Measurements from ENCODE around the gene PRPSAP1. TPM values are rescaled to one million over a fixed set of nuclear protein-coding genes. Genes with fewer than 3 reads are reported as not detected.

The PRPSAP1 gene
- total and polyA plus RNA-seq, 2 of the 8 experiments (the other 6 are each of a cell fraction or from before 2014, with no cell fraction given) = 32.0 to 54.2 TPM

- Histone ChIP-seq H3K27me3 (replicated peaks in 1 of 4; ENCODE audit: control insufficient read depth in 3 of 4, extremely low read depth in 1 of 4, insufficient read depth in 3 of 4, low read length in 3 of 4) (no peaks in the 10 kb centered on the region), H3K4ac (replicated peaks; ENCODE audit: insufficient read length, low read depth, low read length) (no peak overlapping the region), H4K8ac (ENCODE audit: extremely low read depth, insufficient read depth, low read length) (no peak overlapping the region), H3K36me3 (ENCODE audit: control insufficient read depth in 2 of 4, insufficient read depth in 4 of 4, low read length in 3 of 4) (peaks cover 40 to 75% (median 68%) of the 10 kb centered on the region in 4 experiments), H3K23ac (ENCODE audit: insufficient read length) (no peak overlapping the region), H3K23me2 (ENCODE audit: low read depth, low read length) (no peaks in the 10 kb centered on the region), H2BK120ac (replicated peaks; ENCODE audit: low read depth, low read length) (no peak overlapping the region), H4K5ac (ENCODE audit: insufficient read length, low read depth, low read length) (no peak overlapping the region), H3K79me1 (ENCODE audit: low read depth, low read length) (no peaks in the 10 kb centered on the region; the same call in 1 of the 2 replicates), H2AK5ac (ENCODE audit: low read depth, low read length) (no peak overlapping the region), H2BK15ac (ENCODE audit: low read length) (no peak overlapping the region), H3K56ac (replicated peaks; ENCODE audit: insufficient read length, low read depth, low read length) (no peak overlapping the region), H2BK12ac (ENCODE audit: low read depth, low read length) (no peak overlapping the region), H4K20me1 (replicated peaks in 1 of 2; ENCODE audit: control insufficient read depth in 1 of 2, insufficient read depth in 2 of 2, low read length in 2 of 2) (peaks cover 8 to 14% of the 10 kb centered on the region in 2 experiments), H3K79me2 (ENCODE audit: control insufficient read depth in 1 of 2, insufficient read depth in 2 of 2, low read length in 2 of 2) (no peaks in the 10 kb centered on the region), H3K18ac (ENCODE audit: extremely low read depth, low read length) (no peak overlapping the region), H2AFZ (ENCODE audit: low read length) (no peak overlapping the region), H3K14ac (ENCODE audit: insufficient read length) (no peak overlapping the region), H3K4me2 (ENCODE audit: insufficient read depth in 1 of 2, low read depth in 2 of 2, low read length in 2 of 2) (no peak overlapping the region), H3K9me3 (ENCODE audit: insufficient read depth in 2 of 2, low read depth in 1 of 2, low read length in 1 of 2) (no peaks in the 10 kb centered on the region), H3K27ac (ENCODE audit: low read depth, low read length) (no peak overlapping the region), H3K4me1 (replicated peaks in 1 of 4; ENCODE audit: control insufficient read depth in 3 of 4, insufficient read depth in 4 of 4, low read length in 3 of 4) (no peaks in the 10 kb centered on the region), H3K4me3 (ENCODE audit: extremely low read depth in 1 of 4, insufficient read depth in 2 of 4, low read depth in 3 of 4, low read length in 4 of 4) (no peak overlapping the region), H4K91ac (replicated peaks; ENCODE audit: insufficient read length, low read length) (no peak overlapping the region), H2BK20ac (ENCODE audit: low read length) (no peak overlapping the region), H3K9ac (replicated peaks in 1 of 4; ENCODE audit: extremely low read depth in 1 of 4, low read depth in 3 of 4, low read length in 3 of 4) (no peak overlapping the region), H2BK5ac (ENCODE audit: low read depth, low read length) (0 out of 2 replicates have a peak overlapping the region, but pooled peaks have one; percentile 5)
- TF ChIP-seq SUZ12 (IDR thresholded peaks at IDR 0.05; ENCODE audit: low read length) = no peak
- TF ChIP-seq BRCA1 (IDR thresholded peaks at IDR 0.05; ENCODE audit: low read depth, low read length) = no peak
- CTCF ChIA-PET (ENCODE audit: partially characterized antibody) = interaction anchor here (0.5 to 28.1 kb wide), 22 partner anchors 10 to 368 kb away, joined by 3 to 635 read pairs (median 12); partner anchors contain the start of genes PRPSAP1, QRICH2, RHBDF2 and SPHK1
- POLR2A ChIA-PET (ENCODE audit: partially characterized antibody) = interaction anchor here (0.6 kb wide), 1 partner anchor 34 kb away, joined by 3 read pairs; no protein-coding TSS in a partner anchor
- 97% methylated on average over 33 of the region's 33 CpGs; no CpG with 5 or more reads in 1 of the 2 experiments for WGBS, 2 experiments (ENCODE audit: extremely low coverage in 1 of 2, insufficient coverage in 1 of 2, insufficient read length in 1 of 2, insufficient replicate concordance in 2 of 2, low coverage in 1 of 2, low lambda C conversion rate in 2 of 2, missing lambda C conversion rate in 1 of 2)
- FAIRE-seq = no peak
- no peak for DNase-seq (ENCODE audit: low read depth in 1 of 2, low spot score in 2 of 2)
These were observed 45.8 kb upstream of the PRPSAP1 start for GRCh38 chr17:76399175-76400172.
